Uterus (tissue), 4 donors: Measurements from ENCODE around the gene IL31. TPM values are rescaled to one million over a fixed set of nuclear protein-coding genes. Genes with fewer than 3 reads are reported as not detected.

Experiments
- DNase-seq, 2 donors: peaks; one replicate each; pipeline ENCODE4 v3.0.0-alpha.2; 2019 to 2020
- H3K27ac ChIP-seq, 2 donors: fragments of 200-600 bp; sonication (generic); 1 replicate in 1 of 2; 2 replicates in 1 of 2; pipeline ENCODE4 v1.5.1; 2016 to 2018
- H3K27me3 ChIP-seq, 2 donors: fragments of 200-600 bp; sonication (generic); one replicate each; pipeline ENCODE4 v1.5.1; 2018 to 2019; ENCODE audit warnings: control low read depth in 1 of 2
- H3K36me3 ChIP-seq, 2 donors: fragments of 200-600 bp; sonication (generic); one replicate each; pipeline ENCODE4 v1.5.1; 2019; ENCODE audit warnings: control low read depth in 1 of 2
- H3K4me1 ChIP-seq, 2 donors: fragments of 200-600 bp; sonication (generic); one replicate each; pipeline ENCODE4 v1.5.1; 2018 to 2019; ENCODE audit warnings: control low read depth in 1 of 2
- H3K4me3 ChIP-seq, 2 donors: fragments of 200-600 bp; sonication (generic); 1 replicate in 1 of 2; 2 replicates in 1 of 2; pipeline ENCODE4 v1.5.1; 2018 to 2019; ENCODE audit warnings: mild to moderate bottlenecking in 1 of 2
- H3K9me3 ChIP-seq, 2 donors: fragments of 200-600 bp; sonication (generic); one replicate each; pipeline ENCODE4 v1.5.1; 2019; ENCODE audit warnings: control low read depth in 1 of 2
- CTCF ChIP-seq, 4 experiments: fragments of 200-600 bp in 2 of 4; fragments of 450-650 bp in 2 of 4; sonication (generic) in 2 of 4; IDR thresholded peaks; one replicate each; pipeline ENCODE4 v1.5.1; 2016 to 2019; ENCODE audit warnings: antibody characterized with exemption in 4 of 4, mild to moderate bottlenecking in 2 of 4, moderate library complexity in 1 of 4
- POLR2A ChIP-seq, 2 donors: fragments of 450-650 bp; IDR thresholded peaks; one replicate each; pipeline ENCODE4 v1.6.1; 2016; ENCODE audit warnings: antibody characterized with exemption in 2 of 2, mild to moderate bottlenecking in 1 of 2, moderate library complexity in 1 of 2
- intact Hi-C: fragments of 100-400 bp; cut with DNase I; formaldehyde crosslinking; loops from one replicate; pipeline ENCODE4 v1.15.1; 2023; ENCODE audit warnings: low total_unique reads
- total RNA-seq, 4 donors: library from RNA; depleted of rRNA in 3 of 4; stranded (reverse); fragments of >200 nt in 3 of 4; gene quantifications; one replicate each; pipeline versions ENCODE4 v1.1.0 to v1.2.4, GENCODE V29; 2014 to 2023
- donor health status: DM: yes; HTN: yes; CAD: no.

The IL31 gene
- not detected for total RNA-seq

GRCh38 chr12:122174155-122174845 is at the start of gene IL31:
Gene IL31 (minus strand): TSS chr12:122174221. CDS start chr12:122174172, 49 bp downstream.
- DNase-seq, result no peak
- no peaks in the 10 kb centered on the region for H3K9me3 ChIP-seq
- intact Hi-C loops, result no loop called here
- H3K4me3 ChIP-seq, result no peak within 1 kb of the TSS
- no peak within 1 kb of the TSS for H3K27ac ChIP-seq
- H3K27me3 ChIP-seq, result no peaks in the 10 kb centered on the region
- no peaks in the 10 kb centered on the region for H3K36me3 ChIP-seq
- TF ChIP-seq CTCF (IDR thresholded peaks at IDR 0.05), result no peak
- H3K4me1 ChIP-seq, result no peaks in the 10 kb centered on the region

- Histone ChIP-seq H3K4me1 (no peaks in the 10 kb centered on the region), H3K27ac (no peak overlapping the region), H3K4me3 (no peak overlapping the region), H3K27me3 (no peaks in the 10 kb centered on the region), H3K9me3 (no peaks in the 10 kb centered on the region), H3K36me3 (no peaks in the 10 kb centered on the region)
- intact Hi-C loops, result no loop called here
- no peak for TF ChIP-seq POLR2A (IDR thresholded peaks at IDR 0.05)
- no peak for TF ChIP-seq CTCF (IDR thresholded peaks at IDR 0.05)
- no peak for DNase-seq
Measured at GRCh38 chr12:122216445-122216844, 42.4 kb upstream of the IL31 start.

GRCh38 chr12:122215771-122216170 is 41.8 kb upstream of the IL31 start:
- Histone ChIP-seq H3K4me3 (no peak overlapping the region), H3K36me3 (no peaks in the 10 kb centered on the region), H3K4me1 (no peaks in the 10 kb centered on the region), H3K27me3 (no peaks in the 10 kb centered on the region), H3K27ac (no peak overlapping the region), H3K9me3 (no peaks in the 10 kb centered on the region)
- no peak for DNase-seq
- intact Hi-C loops, result no loop called here
- TF ChIP-seq CTCF (IDR thresholded peaks at IDR 0.05) (no peak), POLR2A (IDR thresholded peaks at IDR 0.05) (no peak)

GRCh38 chr12:122208073-122208820 is 34.2 kb upstream of the IL31 start:
- TF ChIP-seq POLR2A (IDR thresholded peaks at IDR 0.05) (no peak), CTCF (IDR thresholded peaks at IDR 0.05) (no peak)
- no peaks in the 10 kb centered on the region for H3K36me3 ChIP-seq
- peaks cover 6 to 11% of the 10 kb centered on the region in 2 donors for H3K27me3 ChIP-seq
- H3K4me3 ChIP-seq, result no peak overlapping the region
- DNase-seq, result no peak
- intact Hi-C loops, result no loop called here
- H3K4me1 ChIP-seq, result peaks cover 0 to 12% of the 10 kb centered on the region in 2 donors
- no peaks in the 10 kb centered on the region for H3K9me3 ChIP-seq
- H3K27ac ChIP-seq, result no peak overlapping the region

- DNase-seq, result no peak
- no peaks in the 10 kb centered on the region for H3K9me3 ChIP-seq
- H3K27me3 ChIP-seq, result peaks cover 10 to 19% of the 10 kb centered on the region in 2 donors
- H3K36me3 ChIP-seq, result no peaks in the 10 kb centered on the region
- H3K4me1 ChIP-seq, result peaks cover 0 to 12% of the 10 kb centered on the region in 2 donors
- no peak for TF ChIP-seq POLR2A (IDR thresholded peaks at IDR 0.05)
- no peak for TF ChIP-seq CTCF (IDR thresholded peaks at IDR 0.05)
- no peak overlapping the region for H3K4me3 ChIP-seq
- no peak overlapping the region for H3K27ac ChIP-seq
- intact Hi-C loops, result no loop called here
Measured at GRCh38 chr12:122207391-122207790, 33.4 kb upstream of the IL31 start.
